GM12865 (cell line): ENCODE results near the gene ALKBH8.
"Not testable (repeated sequence)": the region's sequence is repeated elsewhere in the genome, so short reads cannot be mapped to it uniquely, and the experiment has no call there.

Experiments used
- DNase-seq: peaks from one replicate; pipeline ENCODE4 v3.0.0; 2010; ENCODE audit warnings: low read depth
- H3K4me3 ChIP-seq: 2 replicates; pipeline ENCODE4 v1.5.1; 2011; ENCODE audit warnings: mild to moderate bottlenecking, low read depth, low read length, control low read depth
- CTCF ChIP-seq: IDR thresholded peaks from 2 replicates; pipeline ENCODE4 v1.5.1; 2011; ENCODE audit warnings: low read length, control low read depth, low read depth, inconsistent platforms; ENCODE audit not compliant: insufficient read depth; ENCODE audit errors: missing control alignments

Gene ALKBH8

GRCh38 chr11:107547961-107548360 lies 17.6 kb downstream of the ALKBH8 start:
- no peak overlapping the region for H3K4me3 ChIP-seq
- no peak for TF ChIP-seq CTCF
- DNase-seq: no peak

GRCh38 chr11:107545101-107545514 lies 20.4 kb downstream of the ALKBH8 start:
- TF ChIP-seq CTCF: no peak
- peak; percentile 13 for DNase-seq
- H3K4me3 ChIP-seq: no peak overlapping the region

GRCh38 chr11:107538821-107539220 lies 26.7 kb downstream of the ALKBH8 start:
- TF ChIP-seq CTCF: no peak
- DNase-seq: no peak

GRCh38 chr11:107538239-107538638 lies 27.3 kb downstream of the ALKBH8 start:
- TF ChIP-seq CTCF: no peak
- no peak overlapping the region for H3K4me3 ChIP-seq
- no peak for DNase-seq

More at GRCh38 chr11:107538821-107539220, 26.7 kb downstream of the ALKBH8 start:
- H3K4me3 ChIP-seq: no peak overlapping the region

- DNase-seq, H3K4me3 ChIP-seq: not testable (repeated sequence)
These were observed 28.4 kb downstream of the ALKBH8 start for GRCh38 chr11:107537155-107537554.

GRCh38 chr11:107526197-107526596 lies 39.3 kb downstream of the ALKBH8 start:
- TF ChIP-seq CTCF: no peak
- DNase-seq: no peak
- H3K4me3 ChIP-seq: no peak overlapping the region

- no peak for TF ChIP-seq CTCF
- H3K4me3 ChIP-seq: no peak overlapping the region
- no peak for DNase-seq
These were observed 56.7 kb downstream of the ALKBH8 start for GRCh38 chr11:107508858-107509244.

- no peak for TF ChIP-seq CTCF
- no peak overlapping the region for H3K4me3 ChIP-seq
- DNase-seq: no peak
These were observed 57.2 kb downstream of the ALKBH8 start for GRCh38 chr11:107508201-107508857.
